ENCODE results near the gene AK5. TPM values are rescaled to one million over a fixed set of nuclear protein-coding genes. Genes with fewer than 3 reads are reported as not detected.

AK5 gene
- total and polyA plus RNA-seq, 3 experiments from 2014 or later = 0.46 to 3.4 (median 1.1) TPM

GRCh38 chr1:77361621-77362020, 79.8 kb downstream of the AK5 start:
- ChIA-PET CTCF (no interaction called here), POLR2A (no interaction called here)
- H3K36me3 Mint-ChIP-seq = peaks cover 0 to 2% (median 0%) of the 10 kb centered on the region in 3 donors
- Histone ChIP-seq H3K27ac (ENCODE audit: low read depth, low read length) (no peak overlapping the region), H3K4me3 (ENCODE audit: low read length) (no peak overlapping the region), H3K36me3 (ENCODE audit: insufficient read depth, low read length) (no peaks in the 10 kb centered on the region), H3K4me1 (ENCODE audit: insufficient read depth, low read length) (no peaks in the 10 kb centered on the region), H3K27me3 (ENCODE audit: insufficient read depth, low read length, poor library complexity, severe bottlenecking) (no peaks in the 10 kb centered on the region), H3K9me3 (ENCODE audit: low read length) (no peaks in the 10 kb centered on the region)
- H3K4me3 Mint-ChIP-seq = no peak overlapping the region
- H3K27me3 Mint-ChIP-seq = peaks cover 0 to under 1% of the 10 kb centered on the region in 2 donors
- no peak for DNase-seq
- no peaks in the 10 kb centered on the region for H3K9me3 Mint-ChIP-seq
- H3K4me1 Mint-ChIP-seq = peaks cover 0 to 1% (median 0%) of the 10 kb centered on the region in 3 donors
- no peak overlapping the region for H3K27ac Mint-ChIP-seq

DNA sequence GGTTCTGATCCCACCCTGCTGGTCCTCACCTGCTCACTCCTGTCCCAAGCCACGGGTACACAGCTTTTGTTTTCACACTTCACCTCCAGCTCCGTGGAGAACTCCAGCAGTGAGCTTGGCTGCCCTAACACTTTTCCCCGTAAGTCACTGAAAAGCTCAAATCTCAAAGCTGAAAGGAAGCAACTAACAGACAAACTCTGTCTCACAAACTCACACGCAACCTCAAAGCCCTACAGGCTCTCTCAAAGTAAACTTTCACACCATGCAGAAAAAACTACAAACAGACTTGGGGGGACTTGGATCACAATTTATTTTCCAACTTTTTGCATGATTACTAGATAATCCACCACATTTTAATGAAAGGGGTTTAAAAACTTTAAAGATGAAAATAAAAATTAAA, 88.3 kb downstream of the AK5 start:
- Histone ChIP-seq H3K4me3 (ENCODE audit: low read length) (no peak overlapping the region), H3K9me3 (ENCODE audit: low read length) (no peaks in the 10 kb centered on the region), H3K27me3 (ENCODE audit: insufficient read depth, low read length, poor library complexity, severe bottlenecking) (no peaks in the 10 kb centered on the region), H3K4me1 (ENCODE audit: insufficient read depth, low read length) (no peaks in the 10 kb centered on the region), H3K27ac (ENCODE audit: low read depth, low read length) (no peak overlapping the region), H3K36me3 (ENCODE audit: insufficient read depth, low read length) (no peaks in the 10 kb centered on the region)
- Mint-ChIP-seq H3K4me1 (peaks cover 2 to 15% (median 5%) of the 10 kb centered on the region in 3 donors), H3K4me3 (no peak overlapping the region), H3K36me3 (no peaks in the 10 kb centered on the region), H3K9me3 (no peaks in the 10 kb centered on the region), H3K27me3 (peaks cover 0 to 4% of the 10 kb centered on the region in 2 donors), H3K27ac (peak overlapping the region in 1 of 8 donors; percentile 21)
- ChIA-PET CTCF (no interaction called here), POLR2A (no interaction called here)
- DNase-seq = no peak

GRCh38 chr1:77370583-77371306, 88.9 kb downstream of the AK5 start:
- no peak overlapping the region for H3K27ac Mint-ChIP-seq
- no peaks in the 10 kb centered on the region for H3K9me3 ChIP-seq (ENCODE audit: low read length)
- no peaks in the 10 kb centered on the region for H3K27me3 ChIP-seq (ENCODE audit: insufficient read depth, low read length, poor library complexity, severe bottlenecking)
- H3K36me3 ChIP-seq (ENCODE audit: insufficient read depth, low read length) = no peaks in the 10 kb centered on the region
- H3K9me3 Mint-ChIP-seq = no peaks in the 10 kb centered on the region
- no peak overlapping the region for H3K4me3 Mint-ChIP-seq
- CTCF ChIA-PET = no interaction called here
- DNase-seq = no peak
- H3K4me1 Mint-ChIP-seq = peaks cover 2 to 15% (median 5%) of the 10 kb centered on the region in 3 donors
- POLR2A ChIA-PET = no interaction called here
- H3K4me1 ChIP-seq (ENCODE audit: insufficient read depth, low read length) = no peaks in the 10 kb centered on the region
- H3K27me3 Mint-ChIP-seq = peaks cover 0 to 4% of the 10 kb centered on the region in 2 donors
- H3K36me3 Mint-ChIP-seq = no peaks in the 10 kb centered on the region
- H3K4me3 ChIP-seq (ENCODE audit: low read length) = no peak overlapping the region
- H3K27ac ChIP-seq (ENCODE audit: low read depth, low read length) = no peak overlapping the region

DNA sequence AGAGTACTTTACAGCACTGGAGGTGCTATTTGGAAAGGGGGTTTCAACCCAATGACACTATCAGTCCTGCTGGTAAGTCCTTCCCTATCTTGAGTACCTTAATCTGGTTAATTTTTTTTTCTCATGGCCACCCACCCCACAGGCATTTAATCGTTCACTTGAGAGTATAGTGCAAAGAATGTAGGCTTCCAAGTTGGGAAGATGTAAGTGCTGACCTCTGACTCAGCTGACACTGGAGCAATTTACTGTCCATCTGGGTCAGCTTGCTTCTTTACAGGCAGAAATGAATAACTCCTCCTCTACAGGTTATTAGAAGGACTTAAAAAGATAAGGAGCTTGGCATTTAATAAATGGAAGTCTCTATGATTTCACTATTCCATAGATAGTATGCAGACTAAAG, 89.6 kb downstream of the AK5 start:
- Histone ChIP-seq H3K4me1 (ENCODE audit: insufficient read depth, low read length) (no peaks in the 10 kb centered on the region), H3K9me3 (ENCODE audit: low read length) (no peaks in the 10 kb centered on the region), H3K27me3 (ENCODE audit: insufficient read depth, low read length, poor library complexity, severe bottlenecking) (no peaks in the 10 kb centered on the region), H3K27ac (ENCODE audit: low read depth, low read length) (no peak overlapping the region), H3K36me3 (ENCODE audit: insufficient read depth, low read length) (no peaks in the 10 kb centered on the region), H3K4me3 (ENCODE audit: low read length) (no peak overlapping the region)
- no peak for DNase-seq
- Mint-ChIP-seq H3K4me1 (peaks cover 2 to 15% (median 5%) of the 10 kb centered on the region in 3 donors), H3K4me3 (no peak overlapping the region), H3K36me3 (no peaks in the 10 kb centered on the region), H3K27me3 (peaks cover 0 to 4% of the 10 kb centered on the region in 2 donors), H3K9me3 (no peaks in the 10 kb centered on the region), H3K27ac (peak overlapping the region in 1 of 8 donors; percentile 19)
- POLR2A ChIA-PET = no interaction called here
- CTCF ChIA-PET = no interaction called here

GRCh38 chr1:77373702-77374101, 91.9 kb downstream of the AK5 start:
- Histone ChIP-seq H3K36me3 (ENCODE audit: insufficient read depth, low read length) (no peaks in the 10 kb centered on the region), H3K4me3 (ENCODE audit: low read length) (no peak overlapping the region), H3K27ac (ENCODE audit: low read depth, low read length) (no peak overlapping the region), H3K4me1 (ENCODE audit: insufficient read depth, low read length) (peaks cover under 1% of the 10 kb centered on the region), H3K9me3 (ENCODE audit: low read length) (no peaks in the 10 kb centered on the region), H3K27me3 (ENCODE audit: insufficient read depth, low read length, poor library complexity, severe bottlenecking) (no peaks in the 10 kb centered on the region)
- POLR2A ChIA-PET = no interaction called here
- Mint-ChIP-seq H3K27ac (no peak overlapping the region), H3K36me3 (no peaks in the 10 kb centered on the region), H3K9me3 (no peaks in the 10 kb centered on the region), H3K4me3 (no peak overlapping the region), H3K27me3 (peaks cover 3 to 4% of the 10 kb centered on the region in 2 donors), H3K4me1 (peaks cover 2 to 15% (median 7%) of the 10 kb centered on the region in 3 donors)
- CTCF ChIA-PET = no interaction called here
- DNase-seq = no peak

DNA sequence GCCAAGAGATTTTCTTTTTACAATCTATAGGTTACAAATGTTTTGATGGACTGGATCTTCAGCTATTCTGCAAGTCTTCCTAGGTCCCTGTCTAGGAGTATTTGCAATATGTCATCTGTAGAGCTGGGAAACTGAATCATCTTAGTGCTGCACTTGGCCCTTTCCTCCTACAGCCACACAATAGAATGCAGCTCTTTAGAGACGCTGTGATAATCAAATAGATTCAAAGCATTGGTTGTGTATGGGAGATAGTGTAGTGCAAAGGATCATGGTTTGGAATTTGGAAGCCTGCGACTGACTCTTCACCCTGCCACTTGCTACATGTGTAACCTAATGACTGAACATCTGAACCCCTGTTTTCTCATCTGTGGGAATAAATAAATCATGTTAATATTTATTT, 93.7 kb downstream of the AK5 start:
- Mint-ChIP-seq H3K4me1 (peaks cover 2 to 14% (median 13%) of the 10 kb centered on the region in 3 donors), H3K27ac (no peak overlapping the region), H3K36me3 (no peaks in the 10 kb centered on the region), H3K4me3 (no peak overlapping the region), H3K9me3 (no peaks in the 10 kb centered on the region), H3K27me3 (peaks cover 3 to 7% of the 10 kb centered on the region in 2 donors)
- CTCF ChIA-PET = no interaction called here
- Histone ChIP-seq H3K4me3 (ENCODE audit: low read length) (no peak overlapping the region), H3K36me3 (ENCODE audit: insufficient read depth, low read length) (no peaks in the 10 kb centered on the region), H3K27ac (ENCODE audit: low read depth, low read length) (no peak overlapping the region), H3K9me3 (ENCODE audit: low read length) (no peaks in the 10 kb centered on the region), H3K27me3 (ENCODE audit: insufficient read depth, low read length, poor library complexity, severe bottlenecking) (no peaks in the 10 kb centered on the region), H3K4me1 (ENCODE audit: insufficient read depth, low read length) (peaks cover 7% of the 10 kb centered on the region)
- no peak for DNase-seq
- POLR2A ChIA-PET = no interaction called here

DNA sequence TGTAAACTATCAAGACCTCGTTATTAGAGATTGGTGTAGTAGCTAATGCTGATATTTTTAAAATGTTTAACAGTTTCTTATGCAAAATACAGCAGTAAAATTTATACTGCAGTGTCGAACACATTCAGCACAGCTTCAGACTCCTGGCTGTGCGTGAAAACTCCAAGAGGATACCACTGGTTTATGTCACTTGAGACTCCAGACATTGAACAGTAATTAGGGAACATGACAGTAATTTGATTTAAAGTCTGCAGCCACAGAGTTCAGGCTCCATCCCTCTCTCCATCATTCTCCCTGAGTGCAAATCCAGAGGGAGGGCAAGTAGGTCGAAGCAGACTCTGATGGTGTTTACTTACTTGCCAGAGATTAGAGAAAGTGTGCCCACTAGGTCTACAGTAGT, 94.2 kb downstream of the AK5 start:
- H3K4me1 Mint-ChIP-seq = peaks cover 0 to 14% (median 10%) of the 10 kb centered on the region in 3 donors
- DNase-seq = no peak
- H3K36me3 Mint-ChIP-seq = no peaks in the 10 kb centered on the region
- no peak overlapping the region for H3K27ac ChIP-seq (ENCODE audit: low read depth, low read length)
- H3K27ac Mint-ChIP-seq = no peak overlapping the region
- H3K9me3 ChIP-seq (ENCODE audit: low read length) = no peaks in the 10 kb centered on the region
- ChIA-PET CTCF (no interaction called here), POLR2A (no interaction called here)
- no peak overlapping the region for H3K4me3 ChIP-seq (ENCODE audit: low read length)
- H3K4me1 ChIP-seq (ENCODE audit: insufficient read depth, low read length) = peaks cover 7% of the 10 kb centered on the region
- no peaks in the 10 kb centered on the region for H3K27me3 ChIP-seq (ENCODE audit: insufficient read depth, low read length, poor library complexity, severe bottlenecking)
- H3K27me3 Mint-ChIP-seq = peaks cover 3 to 9% of the 10 kb centered on the region in 2 donors
- H3K36me3 ChIP-seq (ENCODE audit: insufficient read depth, low read length) = no peaks in the 10 kb centered on the region
- no peak overlapping the region for H3K4me3 Mint-ChIP-seq
- H3K9me3 Mint-ChIP-seq = no peaks in the 10 kb centered on the region

GRCh38 chr1:77378723-77379535, 97.1 kb downstream of the AK5 start:
- Mint-ChIP-seq H3K36me3 (no peaks in the 10 kb centered on the region), H3K4me1 (peaks cover 0 to 9% (median 0%) of the 10 kb centered on the region in 3 donors), H3K27me3 (peaks cover 3 to 5% of the 10 kb centered on the region in 2 donors), H3K9me3 (no peaks in the 10 kb centered on the region), H3K27ac (no peak overlapping the region), H3K4me3 (no peak overlapping the region)
- Histone ChIP-seq H3K4me3 (ENCODE audit: low read length) (no peak overlapping the region), H3K4me1 (ENCODE audit: insufficient read depth, low read length) (peaks cover 7% of the 10 kb centered on the region), H3K27me3 (ENCODE audit: insufficient read depth, low read length, poor library complexity, severe bottlenecking) (no peaks in the 10 kb centered on the region), H3K9me3 (ENCODE audit: low read length) (no peaks in the 10 kb centered on the region), H3K27ac (ENCODE audit: low read depth, low read length) (no peak overlapping the region), H3K36me3 (ENCODE audit: insufficient read depth, low read length) (no peaks in the 10 kb centered on the region)
- CTCF ChIA-PET = no interaction called here
- DNase-seq = peak in 1 of 5 donors; percentile 1
- POLR2A ChIA-PET = no interaction called here

Measured in CD8-positive, alpha-beta memory T cell (primary cell).